GM18507 (cell line): Measurements from ENCODE around the gene GFPT2.

Experiments
- DNase-seq: peaks from one replicate; pipeline ENCODE4 v3.0.0; 2011; ENCODE audit warnings: low read depth; ENCODE audit not compliant: insufficient read length; ENCODE audit errors: extremely low spot score
- FAIRE-seq: peaks from 2 replicates; lab custom pipeline; 2011; peaks lifted over from hg19 to GRCh38; lab: Jason Lieb, UNC

GFPT2 gene

DNA sequence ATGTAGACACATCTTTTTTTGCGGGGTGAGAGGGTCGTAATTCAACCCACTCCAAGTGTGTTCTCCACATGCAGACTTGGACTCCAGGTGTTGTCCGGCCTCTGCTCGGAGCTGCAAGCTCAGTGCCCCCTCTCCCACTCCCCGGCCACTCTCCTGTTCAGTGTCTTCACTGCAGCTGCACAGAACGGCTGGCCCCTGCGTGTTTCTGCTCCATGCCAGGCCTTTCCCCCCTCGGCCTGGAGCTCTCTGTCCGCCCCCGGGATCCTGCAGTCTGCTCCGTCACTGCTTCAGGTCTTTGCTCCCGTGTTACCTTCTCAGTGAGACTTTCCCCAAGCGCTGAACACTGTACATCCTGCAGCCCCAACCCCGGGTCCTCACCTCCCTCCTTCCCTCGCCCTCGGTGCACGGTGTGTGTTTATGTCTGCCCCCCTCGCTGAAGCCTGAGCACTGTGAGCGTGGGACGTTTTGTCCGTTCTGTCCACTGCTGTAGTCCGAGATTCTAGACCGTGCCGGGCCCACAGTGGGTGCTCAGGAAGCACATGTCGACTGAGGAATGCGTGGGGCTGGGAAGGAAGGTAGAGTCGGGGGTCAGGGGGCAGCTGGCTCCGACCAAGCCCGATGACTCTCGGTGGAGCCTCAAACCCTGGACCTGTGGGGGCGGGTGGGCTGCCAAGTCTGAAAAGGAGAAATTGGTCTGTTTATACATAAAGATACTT is 26.4 kb upstream of the GFPT2 start:
- no peak for FAIRE-seq

DNA sequence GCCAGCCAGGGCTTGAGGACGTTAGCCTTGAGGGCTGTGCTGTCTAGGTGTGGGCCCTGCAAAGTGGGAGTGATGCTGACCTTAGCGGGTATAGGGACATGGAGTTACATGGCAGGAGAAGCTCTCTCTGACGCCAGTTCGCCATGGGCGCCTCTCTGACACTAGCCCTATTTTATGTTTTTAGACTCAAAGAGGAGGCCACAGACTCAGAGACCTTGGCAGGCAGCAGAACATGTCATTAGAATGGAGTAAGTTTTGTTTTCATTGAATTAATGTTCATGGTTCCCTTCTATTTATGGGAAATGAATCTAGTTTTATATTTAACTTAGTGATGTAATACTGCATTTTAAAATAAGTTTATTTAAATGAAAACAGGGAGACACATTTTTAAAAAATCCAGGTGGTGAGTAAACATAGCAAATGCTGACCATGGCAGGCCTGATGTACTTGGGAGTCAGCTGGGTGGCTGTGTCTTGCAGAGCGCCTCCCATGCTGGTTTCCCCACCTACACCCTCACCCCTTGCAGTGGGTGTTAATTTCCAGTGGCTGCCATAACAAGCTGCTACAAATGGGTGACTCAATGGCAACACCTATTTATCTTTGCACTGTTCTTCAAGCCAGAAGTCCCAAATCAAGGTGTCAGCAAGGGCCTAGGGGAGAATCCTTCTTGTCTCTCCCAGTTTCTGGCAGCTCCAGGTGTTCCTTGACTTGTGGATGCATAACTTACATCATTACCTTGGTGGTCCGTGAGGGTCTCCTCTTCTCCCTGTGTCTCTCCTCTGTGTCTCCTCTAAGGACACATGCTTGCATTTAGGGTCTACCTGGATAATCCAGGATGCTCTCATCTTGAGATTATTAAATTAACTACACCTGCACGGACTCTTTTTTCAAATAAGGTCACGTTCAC is 25.6 kb upstream of the GFPT2 start:
- no peak for FAIRE-seq
- no peak for DNase-seq

More for the DNA sequence above, 26.4 kb upstream of the GFPT2 start:
- DNase-seq: no peak

DNA sequence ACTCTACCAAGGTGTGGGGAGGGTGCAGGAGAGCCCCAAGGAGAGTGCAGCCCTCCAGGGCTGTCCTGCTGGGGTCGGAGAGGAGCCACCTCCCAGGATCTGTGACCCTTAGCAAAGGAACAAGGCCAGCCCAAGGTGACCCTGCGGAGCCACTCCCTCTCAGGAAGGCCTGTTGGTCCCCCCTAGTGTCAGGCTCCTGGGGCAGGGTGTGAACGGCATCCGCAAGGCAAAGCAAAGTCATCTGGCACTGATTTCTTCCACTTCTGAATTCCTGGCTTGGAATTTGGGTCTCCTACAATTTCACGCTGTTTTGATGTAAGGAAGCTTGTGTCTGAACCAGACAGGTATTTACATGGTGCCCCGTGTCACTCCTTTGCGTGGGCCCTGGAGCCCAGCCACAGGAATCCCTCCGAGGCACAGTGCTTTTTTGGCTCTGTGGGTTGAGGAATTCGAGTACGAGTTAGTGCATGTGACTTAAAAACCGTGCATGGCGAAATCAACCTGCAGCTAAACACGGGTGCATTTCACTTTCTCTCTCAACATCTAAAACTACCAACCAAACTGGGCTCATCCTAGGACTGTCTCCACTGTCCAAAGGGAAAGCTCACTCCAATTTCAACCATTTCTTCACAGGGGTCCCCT is 24.5 kb upstream of the GFPT2 start:
- FAIRE-seq (no peak), DNase-seq (no peak)

DNA sequence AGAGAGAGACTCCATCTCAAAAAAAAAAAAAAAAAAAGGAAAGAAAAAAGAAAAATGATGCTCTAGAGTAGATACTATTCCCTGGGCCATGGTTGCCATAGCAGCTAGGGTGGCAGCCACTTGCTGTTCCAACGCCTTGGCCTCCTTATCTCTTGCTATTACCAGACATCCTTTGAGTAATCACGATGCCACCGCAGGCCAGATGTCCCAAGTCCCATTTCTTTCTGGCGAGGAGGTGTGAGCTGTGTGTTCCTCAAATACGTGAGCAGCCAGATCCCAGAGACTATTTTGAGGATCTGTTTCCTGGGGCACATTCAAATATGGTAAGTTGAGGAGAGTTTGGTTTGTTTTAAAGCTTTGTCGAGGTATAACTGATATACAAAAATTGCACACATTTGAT is 23.4 kb upstream of the GFPT2 start:
- no peak for FAIRE-seq
- DNase-seq: no peak

DNA sequence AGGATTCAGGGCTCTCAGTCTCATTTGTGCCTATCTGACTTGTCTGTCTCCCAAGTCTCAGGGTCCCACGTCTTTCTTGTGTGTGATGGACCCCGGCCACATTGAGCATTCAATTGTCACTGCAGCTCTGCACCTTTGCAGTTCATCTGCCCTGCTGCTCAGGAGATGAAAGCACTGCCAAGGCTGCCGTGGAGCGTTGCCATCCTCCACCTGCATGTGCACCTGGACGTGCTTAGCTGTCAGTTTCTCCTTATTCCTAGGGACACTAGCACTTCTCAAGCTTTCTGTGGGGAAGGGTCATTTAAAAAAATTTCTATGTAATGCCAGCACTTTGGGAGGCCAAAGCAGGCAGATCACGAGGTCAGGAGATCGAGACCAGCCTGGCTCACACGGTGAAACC is 22.8 kb upstream of the GFPT2 start:
- DNase-seq (no peak), FAIRE-seq (no peak)

DNA sequence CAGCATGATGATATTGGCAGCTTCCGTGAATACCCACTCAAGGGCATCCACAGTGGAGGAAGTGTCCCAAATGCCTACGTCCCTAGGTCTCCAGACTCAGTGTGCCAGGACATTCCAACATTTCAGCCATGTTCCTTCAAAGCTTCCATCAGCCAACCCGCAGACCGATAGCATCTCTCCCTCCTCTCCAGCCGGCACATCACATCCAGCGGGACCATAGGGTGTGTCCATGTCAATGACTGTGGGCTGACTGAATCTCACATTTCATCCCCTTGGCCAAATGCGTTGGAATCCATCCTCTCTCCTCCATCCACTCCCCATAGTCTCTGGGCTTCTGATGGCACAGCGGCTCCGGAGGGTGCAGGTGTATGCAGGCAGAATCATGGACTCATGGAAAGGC is 22.2 kb upstream of the GFPT2 start:
- DNase-seq (no peak), FAIRE-seq (no peak)

DNA sequence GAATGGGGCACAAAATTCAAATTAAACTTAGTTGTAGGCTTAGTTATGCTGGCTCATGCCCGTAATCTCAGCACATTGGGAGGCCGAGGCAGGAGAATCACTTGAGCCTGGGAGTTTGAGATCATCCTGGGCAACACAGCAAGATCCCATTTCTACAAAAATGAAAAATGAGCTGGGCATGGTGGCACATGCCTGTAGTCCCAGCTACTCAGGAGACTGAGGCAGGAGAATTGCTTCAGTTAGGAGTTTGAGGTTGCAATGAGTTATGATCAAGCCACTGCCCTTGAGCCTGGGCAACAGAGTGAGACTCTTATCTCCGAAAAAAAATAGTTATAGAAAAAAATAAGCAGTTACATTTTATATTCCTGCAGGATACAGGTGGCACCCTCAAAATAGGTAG is 20.7 kb upstream of the GFPT2 start:
- DNase-seq: no peak
- FAIRE-seq: no peak

DNA sequence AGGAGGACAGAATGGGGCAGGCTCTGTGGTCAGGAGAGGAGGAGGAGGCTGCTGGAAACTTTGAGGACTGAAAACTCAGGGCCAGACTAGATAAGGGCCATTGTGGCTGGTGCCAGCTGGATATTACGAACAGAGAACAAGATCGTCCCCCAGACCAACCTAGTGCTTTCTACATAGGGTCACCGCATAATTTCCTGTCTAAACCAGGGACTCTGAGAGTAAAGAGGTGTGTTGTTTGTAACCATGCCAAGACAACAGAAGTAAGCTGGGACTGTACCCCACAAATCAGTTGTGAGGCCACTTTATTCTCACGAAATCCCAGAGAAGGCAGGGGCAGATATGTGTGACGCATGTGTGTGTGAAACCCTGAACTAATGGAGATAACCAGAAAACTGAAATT is 20.3 kb upstream of the GFPT2 start:
- DNase-seq: no peak
- no peak for FAIRE-seq

DNA sequence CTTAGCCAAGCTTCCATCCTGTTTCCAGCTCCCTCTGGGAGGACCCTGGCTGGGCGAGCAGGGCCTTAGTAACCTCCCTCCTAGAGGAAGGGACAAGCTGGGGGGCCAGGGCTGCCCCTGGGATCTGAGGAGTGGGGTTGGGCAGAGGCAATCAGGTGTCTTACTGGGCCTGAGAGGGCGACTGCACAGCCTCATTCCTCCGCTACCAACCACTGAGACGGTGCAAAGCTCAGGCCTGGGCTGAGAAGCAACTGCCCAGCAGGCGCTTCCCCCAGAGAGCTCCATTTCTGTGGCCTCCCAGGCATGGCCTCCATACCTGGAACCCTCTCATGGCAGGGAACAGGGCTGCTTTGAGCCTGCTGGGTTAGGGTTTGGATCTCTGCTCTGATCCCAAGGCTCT is 18.8 kb upstream of the GFPT2 start:
- DNase-seq (no peak), FAIRE-seq (no peak)

DNA sequence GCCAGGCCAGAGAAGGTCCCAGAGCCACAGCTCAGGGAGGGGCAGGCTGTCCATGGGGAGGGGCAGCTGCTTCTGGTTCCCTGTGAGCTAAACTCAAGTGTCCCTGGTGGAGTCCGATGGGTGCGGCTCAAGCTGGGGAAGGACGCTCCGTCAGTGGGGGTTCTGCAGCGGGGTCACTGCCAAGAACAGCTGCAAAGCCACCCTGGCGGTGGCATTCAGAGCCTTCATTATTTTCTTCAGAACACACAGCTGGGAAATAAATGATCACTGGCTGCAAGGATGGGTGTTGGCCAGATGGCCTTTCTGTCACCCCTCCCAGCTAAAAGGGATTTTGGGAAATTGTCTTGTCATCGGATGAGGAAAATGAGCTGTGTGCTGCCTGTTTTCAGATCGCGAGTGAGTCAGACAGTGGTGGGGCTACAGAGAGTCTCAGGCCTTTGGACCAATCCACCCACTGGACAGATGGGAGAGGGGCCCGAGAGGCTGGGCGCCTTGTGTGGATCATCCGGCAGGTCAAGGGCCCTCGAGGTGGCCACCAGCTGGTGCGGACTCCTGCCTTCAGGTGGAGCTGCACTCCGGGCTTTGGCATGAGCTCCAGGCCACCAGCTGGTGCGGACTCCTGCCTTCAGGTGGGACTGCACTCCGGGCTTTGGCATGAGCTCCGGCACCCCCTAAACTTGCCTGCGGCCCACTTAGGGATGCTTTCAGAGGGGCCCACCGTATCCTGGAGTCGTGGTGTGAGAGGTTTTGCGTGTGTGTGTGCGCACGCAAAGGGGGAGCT is 17.9 kb upstream of the GFPT2 start:
- DNase-seq (no peak), FAIRE-seq (no peak)

DNA sequence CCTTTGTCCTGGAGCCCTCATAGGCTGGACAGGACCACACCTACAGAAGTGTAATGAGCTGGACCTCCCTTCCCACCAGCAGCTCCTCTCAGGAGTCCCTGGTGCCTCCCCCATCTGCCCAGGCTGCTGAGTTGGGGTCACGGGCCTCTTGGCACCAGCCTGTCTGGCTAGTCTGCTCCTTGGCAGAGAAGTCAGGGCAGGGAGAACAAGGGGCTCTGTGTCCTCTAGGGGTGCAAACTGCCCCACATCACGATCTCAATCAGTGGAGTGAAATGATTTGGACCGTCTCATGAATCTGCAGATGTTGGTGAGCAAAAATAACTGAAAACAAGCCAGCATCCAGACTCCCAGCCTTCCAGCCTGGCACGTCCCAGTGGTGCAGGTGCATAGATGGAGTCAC is 14.9 kb upstream of the GFPT2 start:
- no peak for FAIRE-seq
- DNase-seq: no peak

DNA sequence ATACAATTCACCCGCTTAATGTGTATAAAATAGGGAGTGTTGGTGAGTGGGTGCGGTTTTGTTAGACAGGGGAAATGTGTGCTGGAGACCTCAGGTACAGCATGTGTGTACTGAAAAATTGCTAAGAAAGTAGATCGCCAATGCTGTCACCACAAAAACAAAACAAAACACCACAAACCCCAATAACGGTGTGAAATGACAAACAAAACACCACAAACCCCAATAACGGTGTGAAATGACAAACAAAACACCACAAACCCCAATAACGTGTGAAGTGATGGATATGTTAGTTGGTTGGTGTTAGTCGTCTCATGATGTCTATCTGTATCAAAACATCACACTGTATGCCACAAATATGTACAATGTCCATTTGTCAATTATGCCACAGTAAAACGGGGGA is 14.2 kb upstream of the GFPT2 start:
- FAIRE-seq (peak; percentile 38), DNase-seq (no peak)

DNA sequence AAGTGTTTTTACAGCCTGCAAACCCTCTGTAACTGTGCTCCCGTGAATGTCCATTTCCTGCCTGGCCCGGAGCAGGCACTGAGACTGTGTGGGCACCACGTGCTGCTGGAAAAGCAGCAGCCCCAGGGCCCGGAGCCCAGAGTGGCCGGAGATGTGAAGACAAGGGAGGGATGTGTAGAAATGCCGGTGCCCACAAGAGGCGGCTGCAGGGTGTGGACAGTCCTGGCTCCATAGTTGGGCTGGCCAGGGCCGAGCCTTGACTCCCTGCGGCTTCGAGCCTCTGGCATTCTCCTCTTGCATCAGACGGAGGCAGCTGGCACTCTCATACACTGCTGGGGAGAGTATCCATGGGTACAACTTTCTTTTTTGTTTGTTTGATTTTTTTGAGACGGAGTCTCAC is 13.2 kb upstream of the GFPT2 start:
- FAIRE-seq: no peak
- no peak for DNase-seq

DNA sequence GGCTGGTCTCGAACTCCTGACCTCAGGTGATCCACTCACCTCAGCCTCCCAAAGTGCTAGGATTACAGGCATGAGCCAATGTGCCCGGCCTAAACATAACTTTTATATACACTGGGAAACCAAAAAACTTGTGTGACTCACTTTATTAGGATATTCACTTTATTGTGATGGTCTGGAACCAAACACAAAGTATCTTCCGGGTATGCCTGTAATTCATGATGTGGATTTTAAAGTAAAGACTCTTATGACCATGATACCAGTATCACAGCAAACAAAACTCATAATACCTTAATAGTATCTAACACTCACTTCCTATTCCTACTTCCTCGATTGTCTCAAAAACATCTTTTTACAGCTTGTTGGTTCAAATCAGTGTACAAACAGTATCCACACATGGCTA is 12.7 kb upstream of the GFPT2 start:
- no peak for FAIRE-seq

DNA sequence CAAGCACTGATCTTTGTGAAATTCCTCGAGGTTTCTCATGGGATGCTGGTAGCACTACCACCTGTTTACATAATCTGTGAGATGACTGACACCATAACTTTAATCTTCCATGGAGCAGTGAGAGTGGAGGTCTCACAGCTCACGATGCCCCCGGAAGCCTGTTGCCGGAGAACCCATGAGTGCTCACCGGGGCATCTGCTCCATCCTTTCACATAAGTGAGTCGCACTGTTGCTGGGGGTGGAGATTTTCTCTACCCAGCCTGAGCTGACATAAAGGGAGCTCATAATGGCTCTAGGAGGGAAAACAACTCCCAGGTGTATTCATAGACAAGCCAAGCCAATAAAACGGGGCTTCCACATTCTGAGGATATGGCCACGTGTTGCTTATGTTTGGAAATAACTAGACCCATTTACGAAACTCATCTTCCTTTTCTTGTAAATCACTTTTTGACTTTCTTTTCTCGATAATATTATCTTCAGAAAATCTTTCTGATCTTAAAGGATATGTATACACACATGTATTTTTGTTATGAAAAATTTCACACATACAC is 11.2 kb upstream of the GFPT2 start:
- no peak for DNase-seq
- FAIRE-seq: no peak

More for the DNA sequence above, 12.7 kb upstream of the GFPT2 start:
- DNase-seq: no peak

DNA sequence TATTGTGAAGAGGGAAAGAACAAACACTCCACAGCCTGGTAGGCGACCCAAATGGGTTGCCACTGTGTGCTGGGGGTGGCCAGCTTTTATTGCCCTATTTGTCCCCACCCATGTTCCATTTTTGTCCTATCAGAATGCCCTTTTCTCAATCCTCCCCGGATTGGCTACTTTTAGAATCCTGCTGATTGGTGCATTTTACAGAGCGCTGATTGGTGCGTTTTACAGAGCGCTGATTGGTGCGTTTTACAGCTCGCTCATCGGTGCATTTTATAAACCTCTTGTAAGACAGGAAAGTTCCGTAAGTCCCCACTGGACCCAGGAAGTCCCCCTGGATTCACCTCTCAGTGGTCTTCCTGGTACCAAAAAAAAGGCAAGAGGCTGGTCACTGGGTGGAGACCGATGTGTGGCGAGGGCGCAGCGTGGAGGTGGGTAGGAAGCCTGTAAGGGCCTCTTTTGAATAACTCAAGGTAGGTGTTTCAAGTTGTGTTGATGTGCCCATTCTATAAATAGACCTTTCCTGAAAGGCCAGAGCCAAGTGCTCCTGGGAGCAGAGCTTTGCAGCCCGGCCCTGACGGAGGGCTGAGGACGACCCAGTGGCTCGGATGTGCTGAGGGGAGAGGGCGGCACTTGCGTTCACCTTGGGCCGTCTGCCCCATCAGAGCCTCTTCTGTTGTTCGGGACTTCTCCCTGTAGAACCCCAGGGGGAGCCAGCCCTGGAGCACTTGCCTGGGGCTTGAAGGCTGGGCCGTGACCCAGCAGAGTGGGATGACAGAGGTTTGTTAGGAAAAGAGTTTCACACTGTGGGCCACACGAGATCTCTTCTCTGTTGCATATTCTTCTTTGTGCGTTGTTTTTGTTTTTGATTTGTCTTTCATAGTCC is 7.2 kb upstream of the GFPT2 start:
- no peak for DNase-seq
- FAIRE-seq: no peak

DNA sequence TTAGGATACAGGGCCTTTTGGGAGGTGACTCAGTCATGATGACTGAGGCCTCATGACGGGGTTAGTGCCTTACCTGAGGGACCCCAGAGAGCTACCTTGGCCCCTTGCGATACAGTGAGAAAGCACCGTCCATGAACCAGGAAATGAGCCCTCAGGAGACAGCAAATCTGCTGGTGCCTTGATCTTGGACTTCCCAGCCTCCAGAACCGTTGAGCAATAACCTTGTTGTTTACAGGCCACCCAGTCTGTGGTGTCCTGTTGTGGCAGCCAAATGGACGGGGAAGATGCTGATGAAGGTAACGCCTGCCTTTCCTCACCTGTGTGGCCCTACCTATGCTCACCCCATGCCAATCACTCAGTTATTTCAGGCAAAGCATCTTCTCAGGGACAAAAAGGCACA is 5.6 kb upstream of the GFPT2 start:
- DNase-seq: no peak
- no peak for FAIRE-seq

DNA sequence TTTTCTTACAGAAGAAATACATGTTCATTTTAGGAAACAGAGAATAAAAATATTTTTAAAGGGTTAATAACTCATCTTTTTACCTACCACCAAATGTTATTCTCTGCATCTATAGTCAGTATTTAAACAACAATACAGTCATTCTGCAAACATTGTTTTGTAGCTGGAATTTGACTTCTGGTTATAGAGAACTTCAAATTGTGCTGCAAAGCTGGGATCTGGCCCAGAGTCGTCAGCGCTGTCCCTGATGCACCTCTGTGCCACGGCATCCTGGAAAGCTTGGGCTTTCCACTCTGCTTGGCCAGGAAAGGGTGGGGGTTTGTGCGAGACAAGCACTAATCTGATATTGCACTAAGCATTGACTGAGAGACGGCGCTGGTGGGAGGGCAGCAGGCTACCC is 5.0 kb upstream of the GFPT2 start:
- DNase-seq (no peak), FAIRE-seq (no peak)

DNA sequence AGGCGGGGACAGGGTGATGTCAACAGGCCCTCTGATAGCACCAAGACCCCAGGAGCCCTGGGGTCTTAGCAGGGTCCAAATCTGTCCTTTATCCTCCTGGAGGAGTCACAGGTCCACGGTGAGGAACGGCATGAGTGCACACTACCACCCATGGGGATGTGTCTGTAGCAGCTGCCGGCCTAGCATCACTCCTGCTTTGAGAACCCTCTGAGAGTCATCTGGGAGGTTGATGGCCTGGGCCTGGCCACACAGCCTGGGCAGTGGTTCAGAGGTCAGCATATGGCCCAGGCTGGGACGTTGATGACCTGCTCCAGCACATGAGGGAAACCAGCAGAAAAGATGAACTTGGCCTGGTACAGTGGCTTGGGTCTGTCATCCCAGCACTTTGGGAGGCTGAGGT is 1.8 kb upstream of the GFPT2 start:
- DNase-seq (no peak), FAIRE-seq (no peak)
